HCT116 (cell line): ENCODE results near the gene ERCC4.

Experiments
- ATF3 ChIP-seq: IDR thresholded peaks from 2 replicates; pipeline ENCODE4 v1.6.1; 2012
- CTCF ChIP-seq, 3 experiments: fragments of 200-600 bp in 1 of 3; sonication (generic) in 1 of 3; IDR thresholded peaks in 2 of 3; conservative IDR thresholded peaks in 1 of 3; 2 replicates each; pipeline ENCODE4 v1.5.1; 2012 to 2017; ENCODE audit warnings: low read depth in 2 of 3, low read length in 2 of 3, antibody characterized with exemption in 1 of 3, borderline replicate concordance in 1 of 3, control low read depth in 1 of 3, mild to moderate bottlenecking in 1 of 3, mixed read lengths in 1 of 3, mixed run types in 1 of 3, moderate library complexity in 1 of 3; ENCODE audit not compliant: insufficient read depth in 1 of 3
- ELF1 ChIP-seq: IDR thresholded peaks from 2 replicates; pipeline ENCODE4 v1.6.1; 2012; ENCODE audit warnings: low read depth, borderline replicate concordance
- POLR2A ChIP-seq: IDR thresholded peaks from 2 replicates; pipeline ENCODE4 v1.7.0; 2011; ENCODE audit warnings: borderline replicate concordance; ENCODE audit not compliant: insufficient read depth, insufficient read length; ENCODE audit errors: extremely low read depth
- POLR2AphosphoS5 ChIP-seq: IDR thresholded peaks from 2 replicates; pipeline ENCODE4 v1.6.1; 2011; ENCODE audit warnings: mild to moderate bottlenecking, low read depth, low read length, moderate library complexity
- RAD21 ChIP-seq: IDR thresholded peaks from 2 replicates; pipeline ENCODE4 v1.6.1; 2012; ENCODE audit warnings: low read depth, mild to moderate bottlenecking
- SP1 ChIP-seq: IDR thresholded peaks from 2 replicates; pipeline ENCODE4 v1.6.1; 2012; ENCODE audit warnings: low read depth
- YY1 ChIP-seq: IDR thresholded peaks from 2 replicates; pipeline ENCODE4 v1.6.1; 2011; ENCODE audit warnings: low read length, low read depth, moderate library complexity, mild to moderate bottlenecking; ENCODE audit not compliant: insufficient replicate concordance; ENCODE audit errors: extremely low read depth
- ZBTB33 ChIP-seq: IDR thresholded peaks from 2 replicates; pipeline ENCODE4 v1.6.1; 2011; ENCODE audit warnings: mild to moderate bottlenecking, low read length, moderate library complexity; ENCODE audit not compliant: insufficient replicate concordance; ENCODE audit errors: extremely low read depth
- ZFX ChIP-seq: fragments of 450-650 bp; IDR thresholded peaks from 2 replicates; pipeline ENCODE4 v1.6.1; 2017
- ZNF274 ChIP-seq: fragments of 200-500 bp; sonication (Bioruptor generic); IDR thresholded peaks from 2 replicates; pipeline ENCODE4 v1.6.1; 2014; ENCODE audit warnings: mild to moderate bottlenecking, low read depth, low read length, inconsistent platforms

- no peak for TF ChIP-seq ZBTB33
- TF ChIP-seq YY1, result no peak
- TF ChIP-seq SP1, result no peak
- no peak for TF ChIP-seq ELF1
- no peak for TF ChIP-seq ZNF274
- no peak for TF ChIP-seq CTCF (IDR thresholded peaks at IDR 0.05 in 2 of 3, conservative IDR thresholded peaks at IDR 0.05 in 1 of 3; ENCODE audit: borderline replicate concordance in 1 of 3, insufficient read depth in 1 of 3, low read depth in 2 of 3, low read length in 2 of 3)
- no peak for TF ChIP-seq ATF3
- no peak for TF ChIP-seq POLR2AphosphoS5
- no peak for TF ChIP-seq POLR2A
- no peak for TF ChIP-seq RAD21
- TF ChIP-seq ZFX, result no peak
Observed at GRCh38 chr16:13984794-13985193, 64.8 kb downstream of the ERCC4 start.
